ENCODE results near the gene PARD6A.

- TF ChIP-seq CTCF (conservative IDR thresholded peaks at IDR 0.05) = no peak
- TF ChIP-seq EZH2 (IDR thresholded peaks at IDR 0.05; ENCODE audit: low read depth) = no peak
Observed at GRCh38 chr16:67707790-67708189, 47.0 kb downstream of the PARD6A start.
